Bronchial epithelial cell (primary cell): ENCODE data around the gene TRAF1. TPM values are rescaled to one million over a fixed set of nuclear protein-coding genes. Genes with fewer than 3 reads are reported as not detected.

Source experiments
- DNase-seq: peaks from one replicate; pipeline ENCODE4 v3.0.0-alpha.2; 2010; ENCODE audit warnings: low read depth
- FAIRE-seq: peaks from 2 replicates; lab custom pipeline; 2011; peaks lifted over from hg19 to GRCh38; lab: Jason Lieb, UNC
- H3K27me3 ChIP-seq: 2 replicates; pipeline ENCODE4 v1.5.1; 2011; ENCODE audit warnings: low read length; ENCODE audit not compliant: control insufficient read depth, insufficient read depth
- H3K36me3 ChIP-seq: 2 replicates; pipeline ENCODE4 v1.5.1; 2011; ENCODE audit warnings: low read length; ENCODE audit not compliant: control insufficient read depth, insufficient read depth
- H3K4me3 ChIP-seq: 2 replicates; pipeline ENCODE4 v1.5.1; 2011; ENCODE audit warnings: mild to moderate bottlenecking, low read depth, low read length, control low read depth
- CTCF ChIP-seq: IDR thresholded peaks from 2 replicates; pipeline ENCODE4 v1.5.1; 2011; ENCODE audit warnings: mild to moderate bottlenecking, moderate library complexity, low read length, control low read depth, inconsistent platforms; ENCODE audit not compliant: insufficient read depth, severe bottlenecking
- total RNA-seq: library from RNA; depleted of rRNA; stranded (reverse); fragments of >200 nt; gene quantifications from 2 replicates; pipeline ENCODE4 v1.2.1, GENCODE V29; 2014

TRAF1 gene
- total RNA-seq, 1 donor from 2014 or later, result 0.79 TPM

DNA sequence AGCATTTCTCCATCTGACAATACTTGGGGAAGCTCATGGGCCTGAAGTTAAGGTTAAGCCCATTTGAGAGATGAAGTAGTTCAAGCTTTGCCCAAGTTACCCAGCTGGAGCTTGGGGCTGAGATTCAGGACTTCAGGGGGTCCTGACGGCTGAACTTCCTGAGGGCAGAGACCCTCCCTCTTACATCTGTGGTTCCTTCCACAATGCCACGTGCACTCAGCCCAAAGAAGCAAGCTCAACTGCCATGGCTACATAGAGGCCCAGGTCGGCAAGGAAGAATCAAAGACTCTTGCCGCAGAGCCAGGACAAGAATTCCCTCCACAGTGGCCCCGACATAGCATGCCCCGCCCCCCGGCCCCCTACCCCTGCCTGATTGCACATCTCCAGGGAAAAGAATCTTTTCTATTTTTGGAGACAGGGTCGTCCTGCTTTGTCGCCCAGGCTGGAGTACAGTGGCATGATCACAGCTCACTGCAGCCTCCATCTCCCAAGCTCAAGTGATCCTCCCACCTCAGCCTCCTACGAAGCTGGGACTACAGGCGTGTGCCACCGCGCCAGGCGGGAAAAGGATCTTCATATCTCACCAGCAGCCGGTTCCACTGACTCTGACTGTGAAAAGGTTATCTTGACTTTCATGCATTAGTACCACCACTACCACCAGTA lies 58.8 kb downstream of the TRAF1 start:
- peaks cover 10% of the 10 kb centered on the region for H3K36me3 ChIP-seq
- no peak overlapping the region for H3K4me3 ChIP-seq
- FAIRE-seq (no peak), DNase-seq (no peak)
- TF ChIP-seq CTCF, result no peak
- no peaks in the 10 kb centered on the region for H3K27me3 ChIP-seq

- no peaks in the 10 kb centered on the region for H3K27me3 ChIP-seq
- TF ChIP-seq CTCF, result no peak
- no peak for FAIRE-seq
- peaks cover 11% of the 10 kb centered on the region for H3K36me3 ChIP-seq
- H3K4me3 ChIP-seq, result no peak overlapping the region
- DNase-seq, result no peak
These were observed 59.9 kb downstream of the TRAF1 start for GRCh38 chr9:120866651-120867050.

DNA sequence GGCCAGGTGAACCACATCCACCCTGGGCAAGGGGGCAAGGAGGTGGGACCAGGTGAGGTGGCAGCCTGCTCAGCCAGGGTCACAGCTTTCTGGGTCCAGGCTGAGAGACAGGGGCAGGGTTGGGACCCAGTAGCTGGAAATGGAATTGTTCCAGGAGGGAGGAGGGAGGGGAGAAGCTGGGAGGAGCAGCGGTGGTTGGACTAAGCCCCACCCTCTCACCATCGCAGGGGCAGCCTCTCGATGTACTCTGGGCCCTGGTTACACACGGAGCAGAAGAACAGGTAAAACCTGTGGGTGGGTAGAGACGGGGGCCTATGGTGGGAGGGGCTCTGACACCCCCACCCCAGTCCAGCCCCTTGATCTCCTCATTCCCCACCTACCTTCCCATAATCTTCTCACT lies 60.8 kb downstream of the TRAF1 start:
- no peak for FAIRE-seq
- no peaks in the 10 kb centered on the region for H3K27me3 ChIP-seq
- no peak for DNase-seq
- TF ChIP-seq CTCF, result no peak
- H3K4me3 ChIP-seq, result no peak overlapping the region
- peaks cover 11% of the 10 kb centered on the region for H3K36me3 ChIP-seq

- peaks cover 13% of the 10 kb centered on the region for H3K36me3 ChIP-seq
- TF ChIP-seq CTCF, result no peak
- no peak overlapping the region for H3K4me3 ChIP-seq
- H3K27me3 ChIP-seq, result no peaks in the 10 kb centered on the region
- no peak for FAIRE-seq
- DNase-seq, result no peak
These were observed 61.4 kb downstream of the TRAF1 start for GRCh38 chr9:120865176-120865575.

DNA sequence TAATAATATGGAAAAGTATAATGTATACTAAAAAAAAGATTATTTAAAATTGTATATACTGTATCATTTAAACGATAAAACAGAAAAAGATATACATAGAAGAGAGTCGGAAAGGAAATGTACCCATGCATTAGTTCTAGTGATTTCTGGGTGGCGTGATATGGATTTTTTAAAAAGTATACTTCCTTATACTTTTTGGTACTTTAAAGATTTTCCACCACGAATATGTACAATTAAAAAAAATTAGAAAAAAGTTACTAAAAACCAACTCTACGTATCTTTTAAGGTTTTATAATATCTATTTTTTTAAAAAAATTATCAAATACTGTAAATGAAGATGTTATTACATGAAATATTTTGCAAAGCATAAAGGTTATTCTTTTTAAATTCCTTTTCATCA lies 61.9 kb downstream of the TRAF1 start:
- no peak for TF ChIP-seq CTCF
- DNase-seq (no peak), FAIRE-seq (no peak)
- no peaks in the 10 kb centered on the region for H3K27me3 ChIP-seq
- no peak overlapping the region for H3K4me3 ChIP-seq
- H3K36me3 ChIP-seq, result peaks cover 14% of the 10 kb centered on the region

GRCh38 chr9:120863833-120864232 lies 62.8 kb downstream of the TRAF1 start:
- H3K4me3 ChIP-seq, result no peak overlapping the region
- FAIRE-seq (no peak), DNase-seq (no peak)
- H3K27me3 ChIP-seq, result no peaks in the 10 kb centered on the region
- TF ChIP-seq CTCF, result no peak
- H3K36me3 ChIP-seq, result peaks cover 14% of the 10 kb centered on the region
